ENCODE results near the gene PRAMEF20.
"Not testable (repeated sequence)": the region's sequence is repeated elsewhere in the genome, so short reads cannot be mapped to it uniquely, and the experiment has no call there.

The PRAMEF20 gene

GRCh38 chr1:13410150-13410549 lies at the start of gene PRAMEF20:
TSS of gene PRAMEF20 (plus strand) at chr1:13410450. CDS start at chr1:13416355, 5,905 bp downstream.
- DNase-seq (ENCODE audit: low read depth, low spot score): not testable (repeated sequence)

DNA sequence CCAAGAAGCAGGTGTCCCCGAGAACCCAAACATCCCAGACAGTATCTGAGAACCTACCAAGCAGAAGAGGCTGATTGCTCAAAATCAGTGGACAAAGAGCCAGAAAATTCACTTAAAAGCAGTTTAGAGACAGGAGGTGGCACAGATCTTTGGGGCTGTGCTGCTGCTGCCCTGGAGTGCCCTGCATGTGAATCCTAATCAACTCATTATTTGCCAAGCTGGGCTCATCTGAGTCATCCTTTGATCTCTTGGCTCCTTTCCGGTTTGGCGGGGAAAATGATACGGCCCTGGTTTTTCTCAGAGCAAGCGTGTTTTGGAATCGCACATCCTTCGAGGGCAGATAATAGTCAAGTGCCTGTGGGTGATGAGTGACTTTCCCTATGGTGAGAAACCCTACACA lies 47.9 kb upstream of the PRAMEF20 start:
- DNase-seq (ENCODE audit: low read depth, low spot score): not testable (repeated sequence)

DNA sequence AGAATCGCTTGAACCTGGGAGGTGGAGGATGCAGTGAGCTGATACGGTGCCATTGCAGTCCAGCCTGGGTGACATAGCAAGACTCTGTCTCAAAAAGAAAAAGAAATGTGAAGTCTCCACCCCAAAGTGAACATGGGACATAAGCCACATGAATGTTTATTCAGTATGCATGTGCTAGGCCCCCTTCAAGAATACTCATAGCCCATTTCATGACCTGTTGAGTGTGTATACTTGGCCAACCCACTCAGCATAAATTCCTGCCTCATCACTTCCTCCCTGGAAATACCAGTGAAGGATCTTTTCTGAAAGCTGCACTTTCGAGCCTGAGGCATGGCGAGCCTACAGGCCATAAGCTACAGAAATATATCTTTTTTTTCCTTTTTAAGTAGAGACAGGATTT lies 45.3 kb upstream of the PRAMEF20 start:
- not testable (repeated sequence) for DNase-seq (ENCODE audit: low read depth, low spot score)

DNA sequence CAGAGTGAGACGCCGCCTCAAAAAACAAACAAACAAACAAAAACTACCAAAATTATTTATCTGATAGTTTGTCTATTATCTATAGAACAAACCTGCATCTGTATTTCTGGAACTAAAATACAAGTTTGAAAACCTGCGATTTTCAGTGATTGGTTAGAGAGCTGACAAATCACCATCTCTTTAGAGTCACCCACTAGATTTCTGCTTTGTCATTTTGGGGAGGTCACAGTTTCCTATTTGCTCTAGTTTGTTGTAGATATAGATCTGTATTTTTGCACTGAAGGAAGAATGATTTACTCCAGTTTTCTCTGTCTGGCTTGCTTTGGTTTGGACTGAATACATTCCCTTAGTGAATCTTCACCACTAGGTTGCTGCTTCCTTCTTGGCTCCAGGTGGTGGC lies 43.7 kb upstream of the PRAMEF20 start:
- DNase-seq (ENCODE audit: low read depth, low spot score): not testable (repeated sequence)

GRCh38 chr1:13368544-13368943 lies 41.7 kb upstream of the PRAMEF20 start:
- DNase-seq (ENCODE audit: low read depth, low spot score): not testable (repeated sequence)

DNA sequence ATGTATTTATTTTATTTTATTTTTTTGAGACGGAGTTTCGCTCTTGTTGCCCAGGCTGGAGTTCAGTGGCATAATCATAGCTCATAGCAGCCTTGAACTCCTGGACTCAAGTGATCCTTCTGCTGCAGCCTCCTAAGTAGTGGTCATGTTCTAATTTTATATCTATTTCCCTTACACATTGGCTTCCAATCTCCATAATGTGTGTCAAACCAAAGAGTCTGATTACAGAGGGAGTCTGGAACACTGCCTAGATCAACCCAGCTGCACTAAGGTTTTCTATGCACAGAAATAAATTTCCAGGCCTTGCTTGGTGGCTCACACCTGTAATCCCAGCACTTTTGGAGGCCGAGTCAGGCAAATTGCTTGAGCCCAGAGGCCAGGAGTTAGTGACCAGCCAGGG lies 31.3 kb upstream of the PRAMEF20 start:
- DNase-seq (ENCODE audit: low read depth, low spot score): not testable (repeated sequence)

DNA sequence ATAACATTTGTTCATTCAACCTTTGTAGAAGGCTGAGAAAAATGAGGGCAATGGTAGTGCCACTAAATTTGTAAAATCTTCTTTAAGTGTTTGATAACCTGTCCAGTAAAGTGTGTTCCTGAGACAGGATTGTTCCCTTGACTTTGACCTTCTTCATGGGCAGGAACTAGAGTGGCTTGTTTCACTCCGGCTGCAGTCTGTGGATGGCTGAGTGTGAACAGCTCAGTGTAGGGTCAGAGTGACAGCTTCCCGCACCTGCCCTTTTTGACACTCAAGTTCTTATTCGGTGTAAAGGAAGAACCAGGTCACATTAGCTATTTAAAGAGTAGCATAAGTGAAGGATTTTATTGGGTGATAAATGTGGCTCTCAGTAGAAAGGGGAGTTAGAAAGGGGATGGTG lies 29.9 kb upstream of the PRAMEF20 start:
- DNase-seq (ENCODE audit: low read depth, low spot score): not testable (repeated sequence)

DNA sequence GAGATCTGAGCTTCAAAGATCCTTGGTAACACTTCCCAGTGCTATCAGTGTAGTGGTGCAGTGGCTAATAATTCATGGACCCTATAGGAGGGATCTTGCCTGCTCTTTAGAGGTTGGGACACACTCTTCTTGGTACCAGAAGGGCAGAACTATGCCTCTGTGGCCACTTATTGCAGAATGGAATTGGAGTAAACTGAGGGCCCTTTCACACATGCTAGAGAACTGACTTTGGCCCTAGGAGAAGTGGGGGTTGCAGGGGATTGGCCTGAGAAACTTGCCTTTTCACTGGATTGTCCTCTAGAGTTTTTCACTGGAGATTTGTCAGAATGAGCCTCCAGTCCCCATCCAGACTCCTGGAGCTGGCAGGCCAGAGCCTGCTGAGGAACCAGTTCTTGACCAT lies 20.9 kb upstream of the PRAMEF20 start, which contains the start of gene PRAMEF17:
PRAMEF17 (plus strand) TSS at position 301 of the 400 bp plus-strand sequence; CDS start at position 327, 26 bp downstream.
- not testable (repeated sequence) for DNase-seq (ENCODE audit: low read depth, low spot score)

- DNase-seq (ENCODE audit: low read depth, low spot score): not testable (repeated sequence)
Observed at GRCh38 chr1:13393004-13393403, 17.2 kb upstream of the PRAMEF20 start.

- DNase-seq (ENCODE audit: low read depth, low spot score): not testable (repeated sequence)
Observed at GRCh38 chr1:13394761-13395160, 15.5 kb upstream of the PRAMEF20 start.

GRCh38 chr1:13395311-13395710 lies 14.9 kb upstream of the PRAMEF20 start:
- not testable (repeated sequence) for DNase-seq (ENCODE audit: low read depth, low spot score)

DNA sequence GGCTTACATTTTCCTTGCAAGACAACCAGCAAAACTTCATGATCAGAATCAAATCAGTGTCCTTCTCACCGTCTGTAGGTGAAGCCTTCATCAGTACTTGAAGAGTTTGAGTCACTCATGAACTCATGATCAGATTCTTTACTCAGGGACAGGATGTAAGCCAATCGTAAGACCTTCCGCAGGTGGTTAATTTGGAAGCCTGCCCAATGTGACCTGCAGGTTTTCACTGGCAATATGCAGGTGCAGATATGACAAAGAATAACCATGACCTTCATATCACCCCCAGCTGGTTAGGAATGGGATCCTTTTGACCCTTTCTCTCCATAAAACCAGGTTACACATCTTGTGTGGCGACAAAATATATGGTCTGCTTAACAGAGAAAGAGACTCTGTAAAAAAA lies 2.4 kb upstream of the PRAMEF20 start:
- no peak for DNase-seq (ENCODE audit: low read depth, low spot score)

- DNase-seq (ENCODE audit: low read depth, low spot score): no peak
Observed at GRCh38 chr1:13430495-13430894, 20.2 kb downstream of the PRAMEF20 start.

DNA sequence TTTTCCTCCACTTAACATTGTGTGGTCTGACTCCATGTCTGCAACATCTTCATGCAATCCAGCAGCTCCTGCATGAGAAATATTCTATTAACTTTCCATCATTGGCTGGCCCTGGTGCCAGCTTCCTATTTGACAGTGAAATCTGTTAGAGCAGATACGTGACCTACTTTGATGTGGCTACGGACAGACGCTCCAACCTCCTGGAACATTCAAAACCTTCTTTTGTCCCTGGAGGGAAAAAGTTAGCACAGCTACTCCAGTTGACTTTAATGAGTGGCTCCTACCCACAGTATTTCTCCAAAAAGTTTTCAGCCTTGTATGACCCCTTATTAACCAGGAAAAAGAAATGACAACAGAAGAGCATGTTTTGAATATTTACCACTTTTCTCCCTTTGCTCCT lies 22.0 kb downstream of the PRAMEF20 start:
- no peak for DNase-seq (ENCODE audit: low read depth, low spot score)

DNA sequence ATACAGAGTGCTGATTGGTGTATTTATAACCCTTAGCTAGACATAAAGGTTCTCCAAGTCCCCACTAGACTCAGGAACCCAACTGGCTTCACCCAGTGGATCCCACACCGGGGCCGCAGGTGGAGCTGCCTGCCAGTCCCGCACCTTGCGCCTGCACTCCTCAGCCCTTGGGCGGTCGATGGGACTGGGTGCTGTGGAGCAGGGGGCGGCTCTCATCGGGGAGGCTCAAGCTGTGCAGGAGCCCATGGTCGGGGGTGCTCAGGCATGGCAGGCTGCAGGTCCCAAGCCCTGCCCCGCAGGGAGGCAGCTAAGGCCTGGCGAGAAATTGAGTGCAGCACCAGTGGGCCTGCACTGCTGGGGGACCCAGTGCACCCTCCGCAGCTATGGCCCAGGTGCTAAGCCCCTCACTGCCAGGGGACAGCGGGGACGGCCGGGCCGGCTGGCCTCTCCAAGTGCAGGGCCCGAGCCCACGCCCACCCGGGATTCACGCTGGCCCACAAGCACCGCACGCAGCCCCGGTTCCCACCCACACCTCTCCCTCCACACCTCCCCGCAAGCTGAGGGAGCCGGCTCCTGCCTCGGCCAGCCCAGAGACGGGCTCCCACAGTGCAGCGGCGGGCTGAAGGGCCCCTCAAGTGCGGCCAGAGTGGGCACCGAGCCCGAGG lies 23.6 kb downstream of the PRAMEF20 start:
- not testable (repeated sequence) for DNase-seq (ENCODE audit: low read depth, low spot score)

GRCh38 chr1:13435458-13435857 lies 25.2 kb downstream of the PRAMEF20 start:
- DNase-seq (ENCODE audit: low read depth, low spot score): no peak

DNA sequence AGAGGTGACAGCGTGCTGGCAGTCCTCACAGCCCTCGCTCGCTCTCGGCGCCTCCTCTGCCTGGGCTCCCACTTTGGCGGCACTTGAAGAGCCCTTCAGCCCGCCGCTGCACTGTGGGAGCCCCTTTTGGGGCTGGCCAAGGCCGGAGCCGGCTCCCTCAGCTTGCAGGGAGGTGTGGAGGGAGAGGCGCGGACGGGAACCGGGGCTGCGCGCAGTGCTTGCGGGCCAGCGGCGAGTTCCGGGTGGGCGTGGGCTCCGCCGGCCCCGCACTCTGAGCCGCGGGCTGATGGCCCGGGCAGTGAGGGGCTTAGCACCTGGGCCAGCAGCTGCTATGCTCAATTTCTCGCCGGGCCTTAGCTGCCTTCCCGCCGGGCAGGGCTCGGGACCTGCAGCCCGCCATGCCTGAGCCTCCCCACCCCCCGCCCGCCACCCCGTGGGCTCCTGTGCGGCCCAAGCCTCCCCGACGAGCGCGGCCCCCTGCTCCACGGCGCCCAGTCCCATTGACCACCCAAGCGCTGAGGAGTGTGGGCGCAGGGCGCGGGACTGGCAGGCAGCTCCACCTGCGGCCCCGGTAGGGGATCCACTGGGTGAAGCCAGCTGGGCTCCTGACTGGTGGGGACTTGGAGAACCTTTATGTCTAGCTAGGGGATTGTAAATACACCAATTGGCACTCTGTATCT lies 29.0 kb downstream of the PRAMEF20 start:
- DNase-seq (ENCODE audit: low read depth, low spot score): not testable (repeated sequence)

- no peak for DNase-seq (ENCODE audit: low read depth, low spot score)
Observed at GRCh38 chr1:13443335-13443979, 33.2 kb downstream of the PRAMEF20 start.

- no peak for DNase-seq (ENCODE audit: low read depth, low spot score)
Observed at GRCh38 chr1:13450204-13450603, 40.0 kb downstream of the PRAMEF20 start.

DNA sequence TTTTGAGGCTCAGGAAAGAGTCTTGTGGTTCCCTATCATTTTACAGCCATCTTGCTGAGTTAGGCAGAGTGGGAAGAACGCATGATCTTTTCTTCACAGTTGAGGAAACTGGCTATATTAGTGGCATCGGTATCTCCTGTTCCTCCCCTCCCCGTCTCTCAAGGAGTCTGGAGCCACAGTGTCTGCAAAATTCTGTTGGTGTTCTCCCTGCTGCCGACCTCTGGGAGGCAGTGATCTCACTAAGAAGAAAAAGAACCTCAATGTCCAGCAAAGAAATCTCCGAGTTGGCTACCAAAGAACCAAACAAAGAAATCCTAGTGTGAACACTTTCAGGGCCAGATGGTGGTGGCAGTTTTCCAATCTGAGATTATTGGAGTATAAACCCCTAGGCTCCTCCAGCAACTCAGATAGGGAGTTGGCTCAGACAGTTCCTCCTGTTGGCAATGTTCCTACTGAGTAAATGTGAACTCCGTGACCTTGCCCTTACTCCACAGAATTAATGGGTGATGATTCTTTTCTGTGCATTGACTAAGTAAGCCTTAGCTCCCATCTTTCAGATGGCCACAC lies 41.2 kb downstream of the PRAMEF20 start:
- DNase-seq (ENCODE audit: low read depth, low spot score): no peak

DNA sequence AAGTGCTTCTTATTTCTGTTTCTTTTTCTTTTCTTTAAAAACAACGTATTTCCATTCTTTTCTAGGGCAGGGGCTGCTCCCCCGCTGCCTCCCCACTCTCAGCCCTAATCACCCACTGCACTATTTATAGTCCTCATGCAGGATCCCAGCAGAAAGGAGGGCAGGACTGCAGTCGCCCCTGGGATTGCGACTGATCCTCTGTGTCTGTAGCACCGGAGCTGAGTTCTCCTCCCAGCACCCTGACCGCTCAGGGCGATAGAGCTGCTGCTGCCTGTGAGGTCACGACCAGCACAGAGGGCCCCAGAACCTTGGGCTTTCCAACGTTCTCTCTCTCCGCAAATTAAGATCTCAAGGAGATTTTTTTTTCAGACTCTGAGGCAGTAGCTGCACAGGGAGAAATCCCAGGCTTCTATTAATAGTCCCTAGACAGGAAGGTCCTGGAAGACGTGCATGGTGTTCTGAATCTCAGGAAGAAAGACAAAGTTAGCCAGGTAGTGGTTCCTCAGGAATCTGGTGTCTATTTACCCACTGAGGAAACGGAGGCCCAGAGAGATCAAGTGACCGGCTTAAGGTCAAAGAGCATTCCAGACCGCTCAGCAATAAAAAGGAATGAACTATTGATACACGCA lies 46.8 kb downstream of the PRAMEF20 start:
- no peak for DNase-seq (ENCODE audit: low read depth, low spot score)

- no peak for DNase-seq (ENCODE audit: low read depth, low spot score)
Observed at GRCh38 chr1:13461977-13462376, 51.7 kb downstream of the PRAMEF20 start.

Measured in iPS DF 19.7 (cell line).